CD4-positive, alpha-beta T cell treated with Interleukin-17A for 1 hour (primary cell): ENCODE measurements around the gene GLO1.
"Not testable (repeated sequence)": the region's sequence is repeated elsewhere in the genome, so short reads cannot be mapped to it uniquely, and the experiment has no call there.

Experiments used
- DNase-seq: peaks from one replicate; pipeline ENCODE4 v3.0.0-alpha.2; 2020

Gene GLO1

DNA sequence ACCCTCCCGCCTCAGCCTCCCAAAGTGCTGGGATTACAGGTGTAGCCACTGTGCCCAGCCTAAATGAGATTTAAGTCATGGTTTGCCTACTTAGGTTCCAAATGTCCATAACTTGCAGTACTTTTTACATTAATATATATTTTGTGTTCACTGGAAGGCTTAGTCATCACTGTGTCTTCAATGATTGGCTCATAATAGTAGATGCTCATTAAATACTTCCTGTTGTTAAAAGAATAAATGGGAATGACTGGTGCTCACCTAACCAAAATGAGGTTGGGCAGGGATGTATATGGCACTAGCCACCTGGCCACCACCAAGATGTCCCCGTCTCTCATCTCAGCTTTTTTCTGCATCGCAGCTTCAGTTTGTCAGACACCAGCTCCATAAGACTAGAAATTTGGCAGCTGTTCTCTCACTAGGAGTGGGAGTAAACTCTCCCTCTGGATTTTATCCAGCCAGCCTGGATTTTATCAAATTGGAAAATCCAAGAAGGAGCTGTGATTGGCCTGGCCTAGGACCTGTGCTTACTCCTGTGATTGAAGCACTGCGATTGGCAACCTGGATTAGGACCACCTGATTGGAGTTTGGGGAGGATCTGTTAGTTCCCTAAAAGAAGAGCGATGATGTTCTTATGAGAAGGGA is 1.1 kb upstream of the GLO1 start:
- no peak for DNase-seq

DNA sequence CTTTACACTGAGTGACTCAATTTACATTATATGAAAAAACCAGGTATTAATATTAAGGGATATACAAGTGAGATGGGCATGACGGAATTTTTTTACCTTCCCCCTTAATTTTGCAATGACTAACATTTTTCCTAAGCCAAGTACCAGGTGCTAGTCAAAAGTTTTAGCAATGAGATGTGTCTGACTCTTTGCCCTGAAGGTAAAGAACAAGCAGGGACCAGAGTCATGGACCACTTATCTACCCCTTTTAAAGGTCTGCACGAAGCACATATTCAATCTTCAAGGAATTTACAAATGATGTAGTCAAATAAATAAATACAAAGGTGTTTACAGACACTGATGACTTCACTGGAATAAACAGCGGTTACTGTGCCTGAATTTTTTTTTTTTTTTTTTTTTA is 1.4 kb downstream of the GLO1 start:
- no peak for DNase-seq

DNA sequence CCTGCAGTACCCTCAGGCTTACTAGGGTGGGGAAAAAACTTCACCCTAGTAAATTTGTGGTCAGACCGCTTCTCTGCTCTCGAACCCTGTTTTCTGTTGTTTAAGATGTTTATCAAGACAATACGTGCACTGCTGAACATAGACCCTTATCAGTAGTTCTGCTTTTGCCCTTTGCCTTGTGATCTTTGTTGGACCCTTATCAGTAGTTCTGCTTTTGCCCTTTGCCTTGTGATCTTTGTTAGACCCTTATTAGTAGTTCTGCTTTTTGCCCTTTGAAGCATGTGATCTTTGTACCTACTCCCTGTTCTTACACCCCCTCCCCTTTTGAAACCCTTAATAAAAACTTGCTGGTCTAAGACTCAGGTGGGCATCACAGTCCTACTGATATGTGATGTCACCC is 3.2 kb downstream of the GLO1 start:
- DNase-seq = not testable (repeated sequence)

GRCh38 chr6:38697846-38698245 is 5.1 kb downstream of the GLO1 start:
- DNase-seq = no peak

DNA sequence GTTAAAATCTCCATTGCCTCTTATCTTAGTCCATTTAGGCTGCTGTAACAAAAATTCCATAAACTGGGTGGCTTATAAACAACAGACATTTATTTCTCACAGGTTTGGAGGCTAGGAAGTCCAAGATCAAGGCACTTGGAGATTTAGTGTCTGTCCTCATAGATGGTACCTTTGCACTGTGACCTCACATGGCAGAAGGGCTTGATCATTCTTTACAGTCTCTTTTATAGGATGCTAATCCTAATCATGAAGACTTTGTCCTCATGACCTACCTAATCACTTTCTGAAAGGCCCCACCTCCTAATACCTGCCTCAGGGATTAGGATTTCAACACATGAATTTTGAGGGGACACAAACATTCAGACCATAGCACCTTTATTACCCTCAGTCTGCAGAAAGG is 6.6 kb downstream of the GLO1 start:
- no peak for DNase-seq

GRCh38 chr6:38695933-38696332 is 7.0 kb downstream of the GLO1 start:
- no peak for DNase-seq

DNA sequence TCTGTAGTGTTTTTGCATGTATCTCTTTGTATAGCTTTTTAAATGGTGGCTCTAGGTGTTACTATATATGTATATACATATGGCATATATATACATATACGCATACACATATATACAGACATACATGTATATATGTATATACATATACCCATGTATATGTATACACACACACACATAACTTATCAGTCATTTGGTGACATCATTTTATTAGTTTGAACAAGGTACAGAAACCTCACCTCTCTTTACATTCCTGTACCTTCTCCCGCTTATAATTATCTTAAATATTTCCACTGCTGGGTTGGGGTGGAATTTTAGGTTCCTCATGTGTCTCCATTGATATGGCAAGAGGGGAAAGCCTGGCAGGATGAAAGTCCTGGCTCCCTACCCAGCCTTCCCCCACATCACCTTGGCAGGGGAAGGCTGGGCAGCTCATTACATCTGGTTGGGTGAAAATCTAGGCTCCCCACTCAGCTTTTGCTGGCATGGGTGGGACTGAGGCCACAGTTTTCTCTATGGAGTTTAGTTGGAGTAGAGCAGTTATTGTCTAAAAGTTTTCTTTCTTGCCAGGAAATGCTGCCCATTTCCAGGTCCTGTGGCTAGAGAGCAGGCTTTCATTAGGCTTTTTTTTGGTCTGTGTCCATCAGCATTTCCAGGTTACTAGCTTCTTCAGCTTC is 7.6 kb downstream of the GLO1 start:
- no peak for DNase-seq

- DNase-seq = no peak
Measured at GRCh38 chr6:38688579-38689087, 14.3 kb downstream of the GLO1 start.

DNA sequence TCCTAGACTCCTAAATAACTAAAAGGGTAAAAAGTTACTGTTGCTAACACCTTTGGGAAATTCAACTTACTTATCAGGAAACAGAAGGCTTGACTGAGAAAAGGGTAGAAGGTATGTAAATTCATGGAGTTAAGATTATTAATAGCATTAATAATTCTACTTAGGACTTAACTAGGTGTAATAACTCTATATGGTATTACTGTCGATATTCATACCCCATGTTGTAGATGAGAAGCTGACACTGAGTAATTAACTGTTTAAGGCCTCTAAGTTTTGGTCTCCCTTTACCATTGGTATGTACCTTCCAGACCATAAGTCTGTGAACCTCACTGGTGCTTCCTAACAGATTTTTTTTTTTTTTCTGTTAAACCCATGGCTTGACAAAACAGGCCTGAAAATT is 15.4 kb downstream of the GLO1 start:
- no peak for DNase-seq

- DNase-seq = no peak
Measured at GRCh38 chr6:38687043-38687353, 15.9 kb downstream of the GLO1 start.

DNA sequence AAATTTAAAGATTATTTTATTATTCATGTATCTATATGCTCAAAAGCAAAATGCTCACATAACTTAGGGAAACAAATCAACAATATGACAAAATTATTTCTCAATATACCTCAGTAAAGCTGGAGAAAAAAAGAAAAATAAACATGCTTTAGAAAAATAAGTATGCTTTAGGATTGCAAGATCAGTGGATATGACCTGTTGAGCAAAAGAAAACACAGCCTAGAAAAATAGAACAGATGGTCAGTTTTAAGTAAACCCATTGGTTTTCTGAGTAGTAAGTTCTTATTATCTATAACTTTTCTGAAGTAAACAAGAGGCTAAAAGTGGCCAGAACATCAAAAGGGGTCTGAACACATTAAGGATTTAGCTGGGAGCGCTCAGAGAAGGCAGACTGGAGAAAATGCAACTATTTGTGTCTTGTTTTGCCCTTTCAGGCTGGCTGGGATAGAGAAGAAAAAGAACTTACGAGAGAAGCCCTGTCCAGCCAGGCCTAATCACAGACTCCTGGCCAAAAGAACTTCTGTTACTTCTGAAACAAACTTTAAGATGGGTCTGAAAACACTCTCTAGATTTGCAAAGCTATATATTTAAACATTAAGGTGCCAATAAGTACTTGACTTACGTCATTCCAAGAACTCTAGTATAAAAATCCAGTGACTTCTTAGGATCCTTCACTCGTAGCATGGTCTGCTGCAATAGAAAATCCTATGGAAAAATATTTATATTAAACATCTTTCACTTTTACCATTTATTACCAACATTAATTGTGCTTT is 16.5 kb downstream of the GLO1 start:
- DNase-seq = no peak

GRCh38 chr6:38684904-38685303 is 18.0 kb downstream of the GLO1 start:
- DNase-seq = no peak

DNA sequence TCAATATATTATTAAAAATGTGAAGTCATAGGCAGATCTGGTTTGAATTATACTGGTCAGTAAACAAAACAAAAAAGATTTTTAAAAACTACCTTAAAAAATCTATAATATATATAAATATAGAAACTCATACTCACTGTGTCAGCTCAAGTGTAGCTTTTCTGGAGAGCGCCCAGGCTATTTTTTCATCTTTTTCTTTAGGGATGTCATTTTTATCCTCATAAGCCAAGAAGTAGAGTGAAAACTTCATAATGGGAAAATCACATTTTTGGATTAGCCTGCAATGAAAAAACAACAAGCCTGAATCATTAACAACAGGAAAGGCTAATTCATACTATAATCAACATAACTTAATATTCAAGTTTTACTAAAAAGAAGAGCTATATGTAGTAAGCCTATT is 18.7 kb downstream of the GLO1 start:
- DNase-seq = no peak

DNA sequence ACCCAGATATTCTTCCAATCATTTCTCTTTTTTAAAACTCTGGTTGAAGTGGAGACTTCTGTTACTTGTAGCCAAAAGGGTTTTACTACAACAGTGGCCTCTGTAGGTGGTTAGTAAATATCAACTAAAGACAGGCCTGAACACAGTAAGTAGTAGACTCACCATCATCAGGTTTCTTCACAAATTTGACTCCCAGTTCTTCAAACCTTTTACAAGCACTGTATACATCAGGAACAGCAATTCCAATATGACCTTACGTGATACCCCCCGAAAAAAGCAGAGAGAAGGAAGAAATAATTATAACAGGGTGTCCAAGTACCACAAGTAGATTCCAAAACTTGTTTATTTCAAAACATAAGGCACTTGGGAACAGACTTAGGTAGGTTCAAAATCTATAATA is 21.1 kb downstream of the GLO1 start:
- no peak for DNase-seq

DNA sequence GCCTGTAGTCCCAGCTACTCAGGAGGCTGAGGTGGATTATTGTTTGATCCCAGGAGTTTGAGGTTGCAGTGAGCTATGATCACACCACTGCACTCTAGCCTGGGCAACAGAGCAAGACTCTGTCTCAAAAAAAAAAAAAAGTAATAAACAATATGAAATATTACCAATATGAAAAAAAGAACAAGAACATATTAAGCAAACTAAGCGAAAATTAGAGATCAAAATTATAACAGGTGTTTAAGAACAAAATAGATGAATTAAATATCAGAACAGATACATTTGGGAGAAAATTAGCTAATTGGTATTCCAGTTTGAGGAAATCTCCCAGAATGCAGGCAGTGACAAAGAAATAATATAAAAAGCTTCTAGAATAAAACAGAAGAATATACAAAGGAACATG is 23.3 kb downstream of the GLO1 start:
- no peak for DNase-seq

DNA sequence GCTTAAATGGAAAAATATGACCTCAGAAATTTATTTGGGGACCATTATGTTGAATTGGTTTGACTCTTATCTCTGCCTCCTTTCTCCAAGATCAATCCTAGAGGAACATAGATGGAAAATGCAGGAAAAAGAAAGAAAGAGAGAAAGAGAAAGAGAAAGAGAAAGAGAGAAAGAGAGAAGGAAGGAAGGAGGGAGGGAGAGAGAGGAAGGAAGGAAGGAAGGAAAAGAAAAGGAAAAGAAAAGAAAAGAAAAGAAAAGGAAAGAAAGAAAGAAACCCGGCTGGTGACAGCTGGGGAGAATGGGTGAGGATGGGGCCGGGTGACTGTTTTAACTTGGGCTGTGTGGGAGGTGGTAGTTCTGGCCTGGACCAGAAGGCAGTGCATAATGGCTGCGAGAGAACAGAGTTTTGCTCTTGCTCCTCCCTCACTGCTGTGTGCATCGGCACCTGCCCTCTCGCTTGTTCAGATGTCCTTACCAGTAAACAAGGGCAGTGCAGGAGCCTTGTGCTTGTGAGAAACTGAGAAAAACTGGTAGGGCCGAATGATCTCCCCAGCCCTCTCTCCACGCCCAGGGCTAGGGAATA is 24.7 kb downstream of the GLO1 start:
- DNase-seq = no peak

- DNase-seq = no peak
Measured at GRCh38 chr6:38676974-38677544, 25.9 kb downstream of the GLO1 start.

- no peak for DNase-seq
Measured at GRCh38 chr6:38676236-38676973, 26.5 kb downstream of the GLO1 start.

DNA sequence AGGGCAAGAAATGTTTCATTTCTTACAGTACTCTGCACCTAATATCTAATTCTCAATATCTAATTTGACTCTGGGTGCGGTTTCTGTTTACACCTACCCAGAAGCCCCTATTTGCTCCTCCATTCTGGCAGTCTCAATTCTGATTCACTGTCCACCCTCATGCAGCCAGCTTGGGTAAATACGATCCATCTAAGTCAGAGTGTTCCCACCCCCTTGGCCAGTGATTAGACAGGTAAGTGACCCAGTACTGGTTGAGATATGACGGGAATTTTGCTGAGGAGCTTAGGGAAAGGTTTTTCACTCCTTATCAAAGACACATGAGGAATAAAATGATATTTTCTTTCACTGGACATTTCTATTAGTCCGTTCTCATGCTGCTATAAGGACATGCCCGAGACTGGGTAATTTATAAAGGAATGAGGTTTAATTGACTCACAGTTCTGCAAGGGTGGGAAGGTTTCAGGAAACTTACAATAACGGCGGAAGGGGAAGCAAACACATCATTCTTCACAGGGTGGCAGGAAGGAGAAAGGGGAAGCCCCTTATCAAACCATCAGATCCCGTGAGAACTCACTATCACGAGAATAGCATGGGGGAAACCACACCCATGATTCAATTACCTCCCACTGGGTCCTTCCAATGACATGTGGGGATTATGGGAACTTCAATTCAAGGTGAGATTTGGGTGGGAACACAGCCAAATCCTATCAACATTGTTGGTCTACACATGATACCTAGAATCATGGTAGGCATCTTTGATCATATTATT is 29.4 kb downstream of the GLO1 start:
- peak; percentile 11 for DNase-seq

GRCh38 chr6:38671885-38672467 is 31.0 kb downstream of the GLO1 start:
- peak; percentile 68 for DNase-seq

GRCh38 chr6:38658418-38659167 is 44.4 kb downstream of the GLO1 start:
- DNase-seq = no peak
